GM19238 (cell line): ENCODE measurements around the gene MOCS1.

Experiments
- DNase-seq: peaks from one replicate; pipeline ENCODE4 v3.0.0; 2011; ENCODE audit warnings: low spot score; ENCODE audit not compliant: insufficient read length

Gene MOCS1

GRCh38 chr6:39880594-39880993, 53.7 kb downstream of the MOCS1 start:
- no peak for DNase-seq

- DNase-seq: no peak
Observed at GRCh38 chr6:39879535-39879934, 54.7 kb downstream of the MOCS1 start.

- DNase-seq: no peak
Observed at GRCh38 chr6:39876826-39877225, 57.4 kb downstream of the MOCS1 start.

GRCh38 chr6:39876111-39876510, 58.2 kb downstream of the MOCS1 start:
- no peak for DNase-seq

GRCh38 chr6:39873439-39873838, 60.8 kb downstream of the MOCS1 start:
- DNase-seq: no peak

GRCh38 chr6:39870950-39871349, 63.3 kb downstream of the MOCS1 start:
- no peak for DNase-seq

GRCh38 chr6:39867592-39867991, 66.7 kb downstream of the MOCS1 start:
- no peak for DNase-seq

GRCh38 chr6:39865011-39865888, 69.0 kb downstream of the MOCS1 start:
- peak; percentile 41 for DNase-seq

- DNase-seq: no peak
Observed at GRCh38 chr6:39861663-39862062, 72.6 kb downstream of the MOCS1 start.

- no peak for DNase-seq
Observed at GRCh38 chr6:39859025-39859424, 75.2 kb downstream of the MOCS1 start.

- DNase-seq: no peak
Observed at GRCh38 chr6:39855356-39855995, 78.8 kb downstream of the MOCS1 start.
